HCT116 (cell line): ENCODE data around the gene TSHZ1. TPM values are rescaled to one million over a fixed set of nuclear protein-coding genes. Genes with fewer than 3 reads are reported as not detected.

Experiments
- ATAC-seq: fragments of 200-7000 bp; cut with Tn5 transposase; 2 replicates; pipeline ENCODE4 v1.9.1; 2020; ENCODE audit warnings: mild to moderate bottlenecking, moderate library complexity
- Bru-seq: library from RNA; stranded (reverse); fragments of 400-500 nt; gene quantifications from one replicate; lab custom pipeline; 2021; lab: Mats Ljungman, UMichigan
- BruChase-seq, 2 experiments: library from RNA; stranded (reverse); fragments of 400-500 nt; gene quantifications; one replicate each; lab custom pipeline; 2021; lab: Mats Ljungman, UMichigan
- BruUV-seq: library from RNA; stranded (reverse); fragments of 400-500 nt; replicated peaks from 2 replicates; lab custom pipeline; 2021; lab: Mats Ljungman, UMichigan
- CTCF ChIA-PET: fragments of 300-600 bp; sonication (Branson Sonifier 250); formaldehyde crosslinking; loops from one replicate; lab custom pipeline; 2021; ENCODE audit warnings: antibody characterized with exemption; lab: Charles Lee
- POLR2A ChIA-PET: fragments of 300-600, 350-600 bp; sonication (Branson Sonifier 250); formaldehyde crosslinking; loops from one replicate; lab custom pipeline; 2021; ENCODE audit warnings: antibody characterized with exemption; lab: Charles Lee
- RAD21 ChIA-PET, 2 experiments: fragments of 300-600 bp; sonication (Branson Sonifier 250); formaldehyde crosslinking; loops; one replicate each; lab custom pipeline; 2023; ENCODE audit warnings: low total read pairs in 2 of 2; ENCODE audit not compliant: uncharacterized antibody in 2 of 2, unreplicated experiment in 2 of 2, low non-redundant PET in 1 of 2; lab: Charles Lee
- DNase-seq: peaks from one replicate; pipeline ENCODE4 v3.0.0-alpha.2; 2010; ENCODE audit warnings: low read depth, low spot score
- H2AFZ ChIP-seq: fragments of 200-600 bp; shearing (Covaris generic), sonication (generic); 2 replicates; pipeline ENCODE4 v1.6.1; 2017; ENCODE audit warnings: low read depth, mixed run types, mixed read lengths, antibody characterized with exemption, low read length; ENCODE audit not compliant: poor library complexity, severe bottlenecking
- H3K27ac ChIP-seq: 2 replicates; pipeline ENCODE4 v1.5.1; 2012; ENCODE audit warnings: low read depth, low read length
- H3K27me3 ChIP-seq: fragments of 200-600 bp; sonication (generic); 2 replicates; pipeline ENCODE4 v1.6.1; 2016; ENCODE audit warnings: mixed run types, low read length, mixed read lengths; ENCODE audit not compliant: insufficient read depth
- H3K36me3 ChIP-seq, 2 experiments: fragments of 200-500 bp in 1 of 2; fragments of 200-600 bp in 1 of 2; sonication (Bioruptor generic) in 1 of 2; sonication (generic) in 1 of 2; 2 replicates each; pipeline versions ENCODE4 v1.5.1 to v1.6.1; 2014 to 2016; ENCODE audit warnings: low read length in 2 of 2, inconsistent platforms in 1 of 2, mixed read lengths in 1 of 2, mixed run types in 1 of 2; ENCODE audit not compliant: insufficient read depth in 2 of 2, control insufficient read depth in 1 of 2
- H3K4me1 ChIP-seq, 2 experiments: fragments of 200-600 bp in 1 of 2; sonication (generic) in 1 of 2; 2 replicates each; pipeline versions ENCODE4 v1.5.1 to v1.6.1; 2012 to 2017; ENCODE audit warnings: low read length in 2 of 2, inconsistent platforms in 1 of 2, mild to moderate bottlenecking in 1 of 2, mixed read lengths in 1 of 2, mixed run types in 1 of 2, moderate library complexity in 1 of 2; ENCODE audit not compliant: insufficient read depth in 2 of 2, control insufficient read depth in 1 of 2
- H3K4me2 ChIP-seq: fragments of 200-600 bp; sonication (generic); 2 replicates; pipeline ENCODE4 v1.6.1; 2017; ENCODE audit warnings: mixed run types, low read length, mixed read lengths
- H3K4me3 ChIP-seq, 2 experiments: fragments of 200-600 bp in 1 of 2; sonication (generic) in 1 of 2; replicated peaks in 1 of 2; 2 replicates each; pipeline ENCODE4 v1.5.1; 2011 to 2016; ENCODE audit warnings: low read length in 2 of 2, control low read depth in 1 of 2, low read depth in 1 of 2, mild to moderate bottlenecking in 1 of 2, mixed read lengths in 1 of 2, mixed run types in 1 of 2
- H3K79me2 ChIP-seq: fragments of 200-600 bp; sonication (generic); 2 replicates; pipeline ENCODE4 v1.6.1; 2017; ENCODE audit warnings: mild to moderate bottlenecking, mixed run types, low read length, moderate library complexity, mixed read lengths; ENCODE audit not compliant: insufficient read depth
- H3K9ac ChIP-seq: fragments of 200-600 bp; sonication (generic); 2 replicates; pipeline ENCODE4 v1.6.1; 2016; ENCODE audit warnings: low read length, mixed read lengths
- H3K9me2 ChIP-seq: fragments of 200-600 bp; sonication (generic), shearing (Covaris generic); 2 replicates; pipeline ENCODE4 v1.6.1; 2017; ENCODE audit warnings: mixed run types, mild to moderate bottlenecking, moderate library complexity; ENCODE audit not compliant: insufficient read depth
- H3K9me3 ChIP-seq, 2 experiments: fragments of 200-500 bp in 1 of 2; fragments of 200-600 bp in 1 of 2; sonication (Bioruptor generic) in 1 of 2; sonication (generic) in 1 of 2; 2 replicates each; pipeline ENCODE4 v1.6.1; 2014 to 2017; ENCODE audit warnings: low read length in 2 of 2, mixed read lengths in 2 of 2, inconsistent platforms in 1 of 2, low read depth in 1 of 2, mild to moderate bottlenecking in 1 of 2, mixed run types in 1 of 2, moderate library complexity in 1 of 2; ENCODE audit not compliant: control insufficient read depth in 1 of 2, insufficient read depth in 1 of 2
- H4K20me1 ChIP-seq: fragments of 200-600 bp; sonication (generic), shearing (Covaris generic); 2 replicates; pipeline ENCODE4 v1.6.1; 2017; ENCODE audit warnings: mixed run types, mild to moderate bottlenecking, moderate library complexity; ENCODE audit not compliant: insufficient read depth
- CEBPB ChIP-seq: IDR thresholded peaks from 2 replicates; pipeline ENCODE4 v1.6.1; 2012; ENCODE audit warnings: low read depth
- POLR2A ChIP-seq: IDR thresholded peaks from 2 replicates; pipeline ENCODE4 v1.7.0; 2011; ENCODE audit warnings: borderline replicate concordance; ENCODE audit not compliant: insufficient read depth, insufficient read length; ENCODE audit errors: extremely low read depth
- SIN3A ChIP-seq: IDR thresholded peaks from 2 replicates; pipeline ENCODE4 v1.6.1; 2012; ENCODE audit warnings: low read depth
- SP1 ChIP-seq: IDR thresholded peaks from 2 replicates; pipeline ENCODE4 v1.6.1; 2012; ENCODE audit warnings: low read depth
- SRF ChIP-seq: IDR thresholded peaks from 2 replicates; pipeline ENCODE4 v1.6.1; 2012; ENCODE audit warnings: low read depth
- intact Hi-C: fragments of 100-400 bp; cut with micrococcal nuclease; formaldehyde crosslinking; loops from 2 replicates; pipeline ENCODE4 v1.10.0; 2022
- long read RNA-seq: library from polyadenylated mRNA; unstranded; transcript quantifications from one replicate; pipeline ENCODE4 v2.0.0, GENCODE V29; 2021; ENCODE audit not compliant: unreplicated experiment
- polyA plus RNA-seq: library from polyadenylated mRNA; unstranded; fragments of >200 nt; gene quantifications from 2 replicates; pipeline ENCODE4 v1.2.1, GENCODE V29; 2012; ENCODE audit warnings: missing spikeins
- total RNA-seq: library from RNA; stranded (reverse); gene quantifications from one replicate; pipeline ENCODE4 v1.2.1, GENCODE V29; 2021; ENCODE audit not compliant: unreplicated experiment
- TF ChIP-seq, protein P1 (sequence below), 3 experiments: fragments of 200-600 bp in 1 of 3; sonication (generic) in 1 of 3; IDR thresholded peaks in 2 of 3; conservative IDR thresholded peaks in 1 of 3; 2 replicates each; pipeline ENCODE4 v1.5.1; 2012 to 2017; ENCODE audit warnings: low read depth in 2 of 3, low read length in 2 of 3, antibody characterized with exemption in 1 of 3, borderline replicate concordance in 1 of 3, control low read depth in 1 of 3, mild to moderate bottlenecking in 1 of 3, mixed read lengths in 1 of 3, mixed run types in 1 of 3, moderate library complexity in 1 of 3; ENCODE audit not compliant: insufficient read depth in 1 of 3

The TSHZ1 gene, protein sequence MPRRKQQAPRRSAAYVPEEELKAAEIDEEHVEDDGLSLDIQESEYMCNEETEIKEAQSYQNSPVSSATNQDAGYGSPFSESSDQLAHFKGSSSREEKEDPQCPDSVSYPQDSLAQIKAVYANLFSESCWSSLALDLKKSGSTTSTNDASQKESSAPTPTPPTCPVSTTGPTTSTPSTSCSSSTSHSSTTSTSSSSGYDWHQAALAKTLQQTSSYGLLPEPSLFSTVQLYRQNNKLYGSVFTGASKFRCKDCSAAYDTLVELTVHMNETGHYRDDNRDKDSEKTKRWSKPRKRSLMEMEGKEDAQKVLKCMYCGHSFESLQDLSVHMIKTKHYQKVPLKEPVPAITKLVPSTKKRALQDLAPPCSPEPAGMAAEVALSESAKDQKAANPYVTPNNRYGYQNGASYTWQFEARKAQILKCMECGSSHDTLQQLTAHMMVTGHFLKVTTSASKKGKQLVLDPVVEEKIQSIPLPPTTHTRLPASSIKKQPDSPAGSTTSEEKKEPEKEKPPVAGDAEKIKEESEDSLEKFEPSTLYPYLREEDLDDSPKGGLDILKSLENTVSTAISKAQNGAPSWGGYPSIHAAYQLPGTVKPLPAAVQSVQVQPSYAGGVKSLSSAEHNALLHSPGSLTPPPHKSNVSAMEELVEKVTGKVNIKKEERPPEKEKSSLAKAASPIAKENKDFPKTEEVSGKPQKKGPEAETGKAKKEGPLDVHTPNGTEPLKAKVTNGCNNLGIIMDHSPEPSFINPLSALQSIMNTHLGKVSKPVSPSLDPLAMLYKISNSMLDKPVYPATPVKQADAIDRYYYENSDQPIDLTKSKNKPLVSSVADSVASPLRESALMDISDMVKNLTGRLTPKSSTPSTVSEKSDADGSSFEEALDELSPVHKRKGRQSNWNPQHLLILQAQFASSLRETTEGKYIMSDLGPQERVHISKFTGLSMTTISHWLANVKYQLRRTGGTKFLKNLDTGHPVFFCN (N-terminal part only)
- total RNA-seq: 5.7 TPM
- 4.2 and 4.6 TPM in 2 replicates for polyA plus RNA-seq
- Bru-seq, nascent RNA: percentile 54 among the genes with signal in this experiment
- percentile 42 among the genes with signal in this experiment for BruChase-seq, experiment 1, labeled RNA remaining after a 6-hour chase
- BruChase-seq, experiment 2, labeled RNA remaining after a 2-hour chase: percentile 52 among the genes with signal in this experiment
- long read RNA-seq, full-length matches to known transcripts: 13 of 14 reads
- long read RNA-seq, partial matches to known transcripts: 0 of 14 reads
- long read RNA-seq, other reads (novel, unspliced or antisense): 1 of 14 reads

DNA sequence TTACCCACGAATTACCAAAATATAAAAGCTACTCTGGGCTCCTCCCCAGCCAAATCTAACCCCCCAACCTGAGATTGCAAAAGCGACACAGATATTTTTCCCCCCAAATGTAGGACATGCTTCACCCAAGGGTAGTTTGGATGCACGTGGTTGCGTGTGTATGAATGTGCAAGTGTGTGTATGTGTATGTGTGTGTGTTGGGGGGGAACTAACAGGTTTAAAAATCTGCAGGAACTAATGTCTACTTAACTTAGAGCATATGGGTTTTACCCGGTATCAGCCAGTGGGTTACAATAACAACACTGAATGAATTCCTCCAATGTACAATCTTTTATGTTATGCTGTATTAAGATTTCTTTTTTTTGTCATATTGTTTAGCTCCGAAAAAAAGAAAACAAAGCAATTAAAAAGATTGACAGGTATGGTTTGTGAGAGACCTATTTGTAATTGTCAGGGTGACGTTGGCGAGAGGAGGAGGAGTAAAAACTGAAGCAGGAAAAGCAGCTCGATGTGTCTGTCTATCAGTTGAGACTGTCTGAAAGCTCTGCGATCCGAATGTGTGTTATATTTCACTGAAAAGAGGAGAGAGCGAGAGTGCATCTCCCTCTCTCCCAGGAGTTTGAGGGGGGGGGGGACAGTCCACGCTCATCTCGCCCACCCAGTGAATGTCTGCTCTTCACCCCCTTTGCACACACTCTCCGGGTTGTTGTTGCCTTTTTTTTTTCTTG is at the start of gene TSHZ1:
Gene TSHZ1, plus strand, starts transcription at position 524 of the 728 bp plus-strand sequence. CDS start 1,080 bp downstream, outside the sequence.
- peaks cover 30% of the 10 kb centered on the region for H3K79me2 ChIP-seq
- H3K4me2 ChIP-seq: peak within 1 kb of the TSS; percentile 97
- TF ChIP-seq POLR2A (peak; percentile 55), SP1 (0 out of 2 replicates have a peak, but pooled peaks have one; percentile 31), CEBPB (no peak), SRF (peak; percentile 79), SIN3A (peak; percentile 34; the same call in 1 of the 2 replicates)
- TF ChIP-seq, protein P1, sequence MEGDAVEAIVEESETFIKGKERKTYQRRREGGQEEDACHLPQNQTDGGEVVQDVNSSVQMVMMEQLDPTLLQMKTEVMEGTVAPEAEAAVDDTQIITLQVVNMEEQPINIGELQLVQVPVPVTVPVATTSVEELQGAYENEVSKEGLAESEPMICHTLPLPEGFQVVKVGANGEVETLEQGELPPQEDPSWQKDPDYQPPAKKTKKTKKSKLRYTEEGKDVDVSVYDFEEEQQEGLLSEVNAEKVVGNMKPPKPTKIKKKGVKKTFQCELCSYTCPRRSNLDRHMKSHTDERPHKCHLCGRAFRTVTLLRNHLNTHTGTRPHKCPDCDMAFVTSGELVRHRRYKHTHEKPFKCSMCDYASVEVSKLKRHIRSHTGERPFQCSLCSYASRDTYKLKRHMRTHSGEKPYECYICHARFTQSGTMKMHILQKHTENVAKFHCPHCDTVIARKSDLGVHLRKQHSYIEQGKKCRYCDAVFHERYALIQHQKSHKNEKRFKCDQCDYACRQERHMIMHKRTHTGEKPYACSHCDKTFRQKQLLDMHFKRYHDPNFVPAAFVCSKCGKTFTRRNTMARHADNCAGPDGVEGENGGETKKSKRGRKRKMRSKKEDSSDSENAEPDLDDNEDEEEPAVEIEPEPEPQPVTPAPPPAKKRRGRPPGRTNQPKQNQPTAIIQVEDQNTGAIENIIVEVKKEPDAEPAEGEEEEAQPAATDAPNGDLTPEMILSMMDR (IDR thresholded peaks at IDR 0.05 in 2 of 3, conservative IDR thresholded peaks at IDR 0.05 in 1 of 3; ENCODE audit: borderline replicate concordance in 1 of 3, insufficient read depth in 1 of 3, low read depth in 2 of 3, low read length in 2 of 3): no peak
- DNase-seq (peak; percentile 72), ATAC-seq (peak; percentile 13; the same call in 1 of the 2 replicates)
- intact Hi-C loops: loop anchor here (1.0 to 5.0 kb wide), 2 partner anchors 197 to 269 kb away; no protein-coding TSS in a partner anchor
- ChIA-PET CTCF (interaction anchor here (1.0 to 1.8 kb wide), 2 partner anchors 16 to 268 kb away, joined by 3 to 4 read pairs; no protein-coding TSS in a partner anchor), RAD21 (interaction anchor here in 1 of 2 experiments (1.4 kb wide), 1 partner anchor 268 kb away, joined by 3 read pairs; no protein-coding TSS in a partner anchor), POLR2A (no interaction called here)
- H2AFZ ChIP-seq: peak within 1 kb of the TSS; percentile 79
- BruUV-seq: no TSS peak
- H3K4me3 ChIP-seq: peak within 1 kb of the TSS; percentile 75 to 93
- H3K9ac ChIP-seq: peak within 1 kb of the TSS; percentile 89
- peak within 1 kb of the TSS; percentile 96 for H3K27ac ChIP-seq
- H3K4me1 ChIP-seq: peaks cover 24 to 38% of the 10 kb centered on the region in 2 experiments
- H4K20me1 ChIP-seq: no peaks in the 10 kb centered on the region
- no peaks in the 10 kb centered on the region for H3K9me3 ChIP-seq
- no peaks in the 10 kb centered on the region for H3K27me3 ChIP-seq
- H3K36me3 ChIP-seq: no peaks in the 10 kb centered on the region
- H3K9me2 ChIP-seq: no peaks in the 10 kb centered on the region
